ENCODE results near the gene WDR64.

- TF ChIP-seq, protein P1, sequence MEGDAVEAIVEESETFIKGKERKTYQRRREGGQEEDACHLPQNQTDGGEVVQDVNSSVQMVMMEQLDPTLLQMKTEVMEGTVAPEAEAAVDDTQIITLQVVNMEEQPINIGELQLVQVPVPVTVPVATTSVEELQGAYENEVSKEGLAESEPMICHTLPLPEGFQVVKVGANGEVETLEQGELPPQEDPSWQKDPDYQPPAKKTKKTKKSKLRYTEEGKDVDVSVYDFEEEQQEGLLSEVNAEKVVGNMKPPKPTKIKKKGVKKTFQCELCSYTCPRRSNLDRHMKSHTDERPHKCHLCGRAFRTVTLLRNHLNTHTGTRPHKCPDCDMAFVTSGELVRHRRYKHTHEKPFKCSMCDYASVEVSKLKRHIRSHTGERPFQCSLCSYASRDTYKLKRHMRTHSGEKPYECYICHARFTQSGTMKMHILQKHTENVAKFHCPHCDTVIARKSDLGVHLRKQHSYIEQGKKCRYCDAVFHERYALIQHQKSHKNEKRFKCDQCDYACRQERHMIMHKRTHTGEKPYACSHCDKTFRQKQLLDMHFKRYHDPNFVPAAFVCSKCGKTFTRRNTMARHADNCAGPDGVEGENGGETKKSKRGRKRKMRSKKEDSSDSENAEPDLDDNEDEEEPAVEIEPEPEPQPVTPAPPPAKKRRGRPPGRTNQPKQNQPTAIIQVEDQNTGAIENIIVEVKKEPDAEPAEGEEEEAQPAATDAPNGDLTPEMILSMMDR (conservative IDR thresholded peaks at IDR 0.05; ENCODE audit: low read depth, low read length) = no peak
- TF ChIP-seq RFX5 (IDR thresholded peaks at IDR 0.05; ENCODE audit: low read depth, low read length) = no peak
- no peak for TF ChIP-seq POLR2A (IDR thresholded peaks at IDR 0.05; ENCODE audit: low read depth, low read length)
- TF ChIP-seq MXI1 (IDR thresholded peaks at IDR 0.05; ENCODE audit: borderline replicate concordance, low read depth, low read length) = no peak
These were observed 147.3 kb downstream of the WDR64 start for GRCh38 chr1:241799416-241799815.
